22Rv1 (cell line): ENCODE results near the gene EIF5B.

Experiments used
- CTCF ChIP-seq: fragments of 450-650 bp; IDR thresholded peaks from 2 replicates; pipeline ENCODE4 v1.5.1; 2017; ENCODE audit warnings: mild to moderate bottlenecking
- ZFX ChIP-seq: fragments of 450-650 bp; IDR thresholded peaks from 2 replicates; pipeline ENCODE4 v1.6.1; 2017; ENCODE audit warnings: antibody characterized with exemption, borderline replicate concordance

DNA sequence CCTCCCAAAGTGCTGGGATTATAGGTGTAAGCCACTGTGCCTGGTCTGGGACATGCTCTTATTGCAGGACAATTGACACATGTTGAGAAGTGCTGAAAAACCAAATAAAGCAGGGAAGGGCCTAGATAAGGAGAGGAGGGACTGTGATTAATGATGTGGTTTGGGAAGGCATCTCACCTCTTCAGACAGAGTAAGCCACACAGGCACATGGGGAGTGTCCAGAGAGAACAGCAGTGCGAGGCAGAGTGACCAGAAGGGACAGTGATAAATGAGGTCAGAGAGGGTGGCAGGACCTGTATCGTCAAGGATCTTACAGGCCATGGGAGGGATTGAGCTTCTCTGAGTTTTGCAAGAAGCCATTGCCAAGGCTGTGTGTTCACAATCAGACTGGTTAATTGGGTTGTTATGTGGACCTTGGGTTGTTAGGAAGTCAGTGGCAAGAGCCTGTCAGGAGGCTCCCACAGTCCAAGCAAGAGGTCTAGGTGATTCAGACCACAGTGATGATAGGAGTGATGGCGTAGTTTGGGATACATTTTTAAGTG lies 58.5 kb downstream of the EIF5B start:
- no peak for TF ChIP-seq CTCF
- TF ChIP-seq ZFX, result no peak
